HG03565 (cell line): ENCODE results near the gene ZDHHC16.
"Not testable (repeated sequence)": the region's sequence is repeated elsewhere in the genome, so short reads cannot be mapped to it uniquely, and the experiment has no call there.

Experiments used
- ATAC-seq: cut with Tn5 transposase; IDR thresholded peaks from one replicate; pipeline ENCODE4 v1.9.1; 2021; ENCODE audit warnings: mild to moderate bottlenecking, moderate library complexity; ENCODE audit not compliant: unreplicated experiment

Gene ZDHHC16

GRCh38 chr10:97434055-97434454 is 11.9 kb upstream of the ZDHHC16 start:
- no peak for ATAC-seq

DNA sequence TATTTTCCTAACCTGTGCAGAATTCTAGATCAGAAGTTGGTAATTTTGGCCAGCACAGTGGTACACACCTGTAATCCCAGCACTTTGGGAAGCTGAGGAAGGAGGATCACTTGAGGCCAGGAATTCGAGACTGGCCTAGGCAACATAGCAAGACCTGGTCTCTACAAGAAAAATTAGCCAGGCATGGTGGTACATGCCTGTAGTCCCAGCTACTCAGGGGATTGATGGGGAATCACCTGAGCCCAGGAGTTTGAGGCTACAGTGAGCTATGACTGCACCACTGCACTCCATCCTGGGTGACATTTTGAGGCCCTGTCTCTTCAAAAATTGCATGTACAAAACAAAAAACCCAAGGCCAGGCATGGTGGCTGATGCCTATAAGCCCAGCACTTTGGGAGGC is 11.4 kb upstream of the ZDHHC16 start:
- no peak for ATAC-seq

- ATAC-seq = no peak
These were observed 10.8 kb upstream of the ZDHHC16 start for GRCh38 chr10:97435211-97435610.

- ATAC-seq = no peak
These were observed 3.7 kb upstream of the ZDHHC16 start for GRCh38 chr10:97442277-97442676.

DNA sequence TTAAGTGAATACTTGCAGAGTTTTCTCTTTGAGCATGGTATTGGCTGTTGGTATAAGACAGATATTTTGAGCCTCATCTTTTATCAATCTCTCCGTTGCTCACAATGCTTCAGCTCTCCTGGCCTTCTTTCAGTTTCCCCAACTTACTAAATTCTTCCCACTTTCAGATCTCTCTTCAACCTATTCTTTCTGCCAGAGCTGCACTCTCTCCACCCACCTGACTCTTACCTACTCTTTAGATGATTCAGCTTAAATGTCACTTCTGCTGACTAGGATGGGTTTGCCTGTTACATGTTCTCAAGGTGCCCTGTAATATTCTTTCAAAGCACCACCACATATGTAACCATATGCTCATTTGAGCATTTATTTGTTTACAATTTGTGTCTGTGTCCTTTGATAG is 1.8 kb upstream of the ZDHHC16 start:
- no peak for ATAC-seq

DNA sequence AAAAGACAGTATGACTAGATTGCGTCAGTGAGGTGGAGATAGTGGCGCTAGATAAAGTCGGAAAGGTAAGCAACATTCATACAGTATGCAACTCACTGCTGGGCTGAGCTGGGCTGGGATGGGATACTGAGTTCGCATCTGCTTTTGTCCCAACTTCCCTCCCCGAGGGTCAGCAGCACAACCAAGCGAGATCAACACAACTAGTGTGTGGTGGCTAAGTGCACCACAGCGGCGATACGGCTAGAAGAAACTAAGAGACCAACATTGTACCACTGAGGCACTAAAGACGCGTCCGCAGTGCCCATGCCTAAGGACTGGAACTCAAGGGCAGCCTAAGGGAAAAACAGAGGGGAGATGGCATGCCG is 636 bp upstream of the ZDHHC16 start:
- no peak for ATAC-seq

DNA sequence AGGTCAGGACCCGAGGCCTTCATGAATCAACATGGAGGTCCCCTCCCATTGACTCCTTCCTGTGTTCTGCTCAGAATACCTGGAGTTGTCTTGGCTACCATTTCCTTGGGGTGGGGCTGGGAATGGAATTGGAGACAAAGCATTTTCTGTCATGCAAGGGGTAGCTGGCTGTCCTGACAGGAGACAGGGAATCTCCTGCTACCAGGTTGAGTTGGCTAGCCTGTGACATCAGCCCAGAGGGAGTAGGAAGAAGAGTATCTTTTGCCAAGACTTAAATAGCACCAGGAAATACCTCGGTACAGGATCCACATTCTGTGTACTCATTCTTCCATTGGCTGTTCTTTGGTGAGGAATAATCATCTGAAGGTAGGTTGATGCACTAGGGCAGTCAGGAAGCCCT is 4.9 kb downstream of the ZDHHC16 start:
- no peak for ATAC-seq

- no peak for ATAC-seq
These were observed 5.6 kb downstream of the ZDHHC16 start for GRCh38 chr10:97451605-97452004.

GRCh38 chr10:97452352-97452751 is 6.4 kb downstream of the ZDHHC16 start:
- no peak for ATAC-seq

DNA sequence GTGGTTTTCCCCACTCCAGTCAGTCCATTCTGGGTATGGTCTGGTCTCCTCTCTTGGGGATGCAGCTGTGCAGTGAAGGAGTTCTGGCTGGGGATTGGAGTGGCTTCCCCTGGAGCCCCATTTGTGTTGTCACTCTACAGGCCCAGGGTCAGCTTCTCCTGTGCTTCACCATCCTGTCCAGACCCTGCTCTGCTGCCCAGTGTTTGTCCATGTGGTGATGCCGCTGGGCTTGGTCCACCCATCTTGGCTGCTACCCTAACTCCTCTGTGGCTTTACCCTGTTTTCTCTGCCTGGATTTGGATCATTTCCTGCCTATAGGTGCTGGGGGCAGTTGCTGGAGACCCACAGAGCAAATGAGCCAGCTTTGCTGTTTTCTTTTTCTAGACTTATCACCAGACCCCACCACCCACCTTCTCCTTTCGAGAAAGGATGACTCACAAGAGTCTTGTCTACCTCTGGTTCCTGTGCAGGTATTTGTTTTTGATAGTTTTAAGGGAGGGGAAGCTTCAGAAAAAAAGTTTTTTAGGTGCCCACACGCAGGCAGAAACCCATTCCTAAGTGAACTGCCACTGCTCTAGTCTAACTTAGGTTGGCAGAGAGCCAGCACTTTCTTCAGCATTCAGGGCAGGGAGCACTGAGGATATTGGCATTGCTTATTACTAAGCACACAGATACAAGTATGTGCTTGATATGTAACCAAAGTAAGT is 8.5 kb downstream of the ZDHHC16 start:
- no peak for ATAC-seq

DNA sequence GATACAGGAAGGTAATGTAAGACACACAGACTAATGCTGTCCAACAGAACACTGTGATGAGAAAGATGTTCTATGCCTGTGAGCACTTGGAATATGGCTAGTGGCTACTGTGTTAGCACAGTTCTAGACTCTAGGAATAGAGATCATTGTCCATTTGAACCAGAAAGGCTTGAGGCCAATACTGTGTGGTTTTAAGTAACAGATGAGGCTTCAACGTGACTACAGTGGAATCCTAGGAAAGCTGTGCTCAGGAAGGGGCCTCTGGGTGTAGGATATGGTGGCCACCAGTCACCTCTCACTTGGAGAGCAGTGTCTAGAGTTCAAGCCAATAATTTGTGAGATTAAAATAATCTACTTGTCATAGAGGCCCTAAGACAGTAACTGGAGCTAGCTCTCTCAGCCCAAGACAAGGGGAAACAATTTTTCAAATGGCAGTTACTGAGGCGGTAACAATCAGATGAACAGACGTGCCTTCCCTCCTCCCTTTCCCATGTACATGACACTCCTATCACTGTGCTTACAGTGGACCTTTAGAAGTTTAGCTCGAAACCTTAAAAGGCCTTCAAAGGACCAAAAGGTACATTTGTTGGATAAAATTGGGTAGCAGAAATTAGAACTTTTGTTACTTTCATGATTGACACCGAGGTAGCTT is 10.2 kb downstream of the ZDHHC16 start:
- ATAC-seq = no peak

DNA sequence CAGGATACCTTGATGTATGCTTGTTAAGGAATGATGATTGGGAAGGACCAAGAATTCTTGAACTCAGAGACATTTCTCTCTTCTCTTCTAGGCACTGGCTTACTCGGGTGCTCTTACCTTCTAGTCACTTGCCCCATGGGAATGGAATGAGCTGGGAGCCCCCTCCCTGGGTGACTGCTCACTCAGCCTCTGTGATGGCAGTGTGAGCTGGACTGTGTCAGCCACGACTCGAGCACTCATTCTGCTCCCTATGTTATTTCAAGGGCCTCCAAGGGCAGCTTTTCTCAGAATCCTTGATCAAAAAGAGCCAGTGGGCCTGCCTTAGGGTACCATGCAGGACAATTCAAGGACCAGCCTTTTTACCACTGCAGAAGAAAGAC is 10.7 kb downstream of the ZDHHC16 start:
- ATAC-seq = no peak

GRCh38 chr10:97459111-97459510 is 13.1 kb downstream of the ZDHHC16 start:
- no peak for ATAC-seq

DNA sequence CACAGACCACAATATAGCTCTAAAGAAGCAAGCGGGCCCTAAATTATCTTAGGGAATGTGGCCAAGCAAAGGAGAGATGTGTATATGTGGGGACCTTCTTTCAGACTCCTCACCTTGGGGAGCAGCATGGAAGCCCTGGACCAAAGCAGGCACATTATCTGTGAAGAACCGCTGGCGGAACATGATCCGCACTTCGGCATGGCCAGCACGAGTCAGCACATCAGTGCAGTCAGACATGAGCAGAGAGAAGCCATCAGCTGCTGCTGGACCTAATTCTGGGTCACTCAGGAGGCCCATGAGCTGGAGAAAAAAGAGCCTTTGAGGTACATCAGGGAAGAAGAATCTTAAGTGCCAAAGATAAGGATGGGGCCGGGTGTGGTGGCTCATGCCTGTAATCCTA is 14.0 kb downstream of the ZDHHC16 start:
- ATAC-seq = no peak

GRCh38 chr10:97462309-97462708 is 16.3 kb downstream of the ZDHHC16 start:
- ATAC-seq = no peak

- ATAC-seq = no peak
These were observed 17.6 kb downstream of the ZDHHC16 start for GRCh38 chr10:97463363-97464132.

- no peak for ATAC-seq
These were observed 18.3 kb downstream of the ZDHHC16 start for GRCh38 chr10:97464226-97464625.

- ATAC-seq = no peak
These were observed 20.0 kb downstream of the ZDHHC16 start for GRCh38 chr10:97465982-97466381.

DNA sequence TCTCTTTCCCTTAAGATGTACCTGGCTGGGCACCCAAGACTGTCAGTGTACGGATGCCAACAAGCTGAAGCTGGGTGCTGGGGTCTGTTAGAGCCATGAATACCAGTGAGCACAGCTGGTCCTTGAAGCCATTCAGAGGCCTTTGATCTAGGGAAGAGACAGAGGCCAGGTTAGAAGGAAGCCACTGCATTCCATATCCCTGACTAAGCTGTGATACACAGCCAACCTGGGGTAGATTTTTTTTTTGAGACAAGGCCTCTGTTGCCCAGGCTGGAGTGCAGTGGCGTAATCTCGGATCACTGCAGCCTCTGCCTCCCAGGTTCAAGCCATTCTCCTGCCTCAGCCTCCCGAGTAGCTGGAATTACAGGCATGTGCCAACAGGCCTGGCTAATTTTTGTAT is 20.8 kb downstream of the ZDHHC16 start:
- no peak for ATAC-seq

DNA sequence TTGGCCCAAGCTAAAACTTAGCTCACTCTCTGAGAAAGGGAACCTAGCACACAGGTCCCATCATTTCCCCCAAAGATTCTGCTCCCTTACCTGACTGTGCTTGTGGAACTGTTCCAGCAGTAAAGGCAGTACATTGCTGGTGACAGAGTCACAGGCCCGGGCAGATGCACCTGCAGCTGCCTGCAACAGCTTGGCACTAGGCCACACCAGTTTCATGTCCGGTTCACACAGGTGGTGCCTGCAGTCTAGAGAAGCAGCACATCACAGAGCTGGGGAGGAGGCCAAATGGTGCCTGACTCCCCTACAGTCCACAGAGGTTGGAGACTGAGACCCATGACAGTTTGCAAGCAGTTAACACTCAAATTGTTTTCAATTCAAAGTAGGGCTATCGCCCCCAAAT is 22.2 kb downstream of the ZDHHC16 start:
- ATAC-seq = no peak

DNA sequence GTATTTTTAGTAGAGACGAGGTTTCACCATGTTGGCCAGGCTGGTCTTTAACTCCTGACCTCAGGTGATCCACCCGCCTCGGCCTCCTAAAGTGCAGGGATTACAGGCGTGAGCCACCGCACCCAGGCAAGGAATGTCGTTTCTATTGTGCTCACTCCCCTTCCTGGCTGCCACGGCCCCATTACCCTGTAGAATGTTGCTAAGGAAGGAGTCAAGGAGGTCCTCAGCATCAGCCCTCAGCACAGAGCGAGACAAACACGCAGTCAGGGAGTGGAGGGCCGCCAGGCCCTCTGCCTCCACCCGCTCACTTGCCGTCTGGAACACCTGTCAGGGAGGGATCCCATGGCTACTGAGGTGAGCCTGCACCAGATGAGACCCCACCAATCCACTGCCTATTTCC is 22.8 kb downstream of the ZDHHC16 start:
- not testable (repeated sequence) for ATAC-seq

DNA sequence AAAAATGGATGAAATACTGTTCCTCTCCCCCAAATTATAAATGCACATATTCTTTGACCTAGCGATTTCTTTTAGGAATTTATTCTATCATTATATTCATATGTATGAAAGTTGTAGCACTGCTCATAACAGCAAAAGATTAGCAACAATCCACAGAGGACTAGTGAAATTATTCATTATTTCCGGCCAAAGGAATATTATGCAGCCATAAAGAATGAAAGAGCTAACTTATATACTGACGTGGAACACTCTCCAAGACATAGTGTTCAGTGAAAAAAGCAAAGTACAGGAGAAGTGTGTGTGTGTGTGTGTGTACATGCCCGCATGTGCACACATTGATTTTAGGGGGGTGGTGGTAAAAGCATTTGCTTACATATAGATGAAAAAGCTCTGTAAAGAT is 28.9 kb downstream of the ZDHHC16 start:
- ATAC-seq = no peak
